SU-DHL-6 (cell line): Measurements from ENCODE around the gene CRMP1.

ENCODE experiments used
- EZH2phosphoT487 ChIP-seq: fragments of 200-600 bp; sonication (generic), shearing (Covaris generic); conservative IDR thresholded peaks from 2 replicates; pipeline ENCODE4 v1.6.1; 2018; ENCODE audit warnings: mild to moderate bottlenecking, antibody characterized with exemption, low read length, moderate library complexity, mixed read lengths
- TF ChIP-seq, protein P1 (sequence below): fragments of 200-600 bp; sonication (generic); IDR thresholded peaks from one replicate; pipeline ENCODE4 v1.5.1; 2017; ENCODE audit warnings: antibody characterized with exemption, mild to moderate bottlenecking, low read length, moderate library complexity; ENCODE audit not compliant: insufficient read depth, poor library complexity, severe bottlenecking

- TF ChIP-seq, protein P1, sequence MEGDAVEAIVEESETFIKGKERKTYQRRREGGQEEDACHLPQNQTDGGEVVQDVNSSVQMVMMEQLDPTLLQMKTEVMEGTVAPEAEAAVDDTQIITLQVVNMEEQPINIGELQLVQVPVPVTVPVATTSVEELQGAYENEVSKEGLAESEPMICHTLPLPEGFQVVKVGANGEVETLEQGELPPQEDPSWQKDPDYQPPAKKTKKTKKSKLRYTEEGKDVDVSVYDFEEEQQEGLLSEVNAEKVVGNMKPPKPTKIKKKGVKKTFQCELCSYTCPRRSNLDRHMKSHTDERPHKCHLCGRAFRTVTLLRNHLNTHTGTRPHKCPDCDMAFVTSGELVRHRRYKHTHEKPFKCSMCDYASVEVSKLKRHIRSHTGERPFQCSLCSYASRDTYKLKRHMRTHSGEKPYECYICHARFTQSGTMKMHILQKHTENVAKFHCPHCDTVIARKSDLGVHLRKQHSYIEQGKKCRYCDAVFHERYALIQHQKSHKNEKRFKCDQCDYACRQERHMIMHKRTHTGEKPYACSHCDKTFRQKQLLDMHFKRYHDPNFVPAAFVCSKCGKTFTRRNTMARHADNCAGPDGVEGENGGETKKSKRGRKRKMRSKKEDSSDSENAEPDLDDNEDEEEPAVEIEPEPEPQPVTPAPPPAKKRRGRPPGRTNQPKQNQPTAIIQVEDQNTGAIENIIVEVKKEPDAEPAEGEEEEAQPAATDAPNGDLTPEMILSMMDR = no peak
- no peak for TF ChIP-seq EZH2phosphoT487
Observed at GRCh38 chr4:5782829-5783476, 109.9 kb downstream of the CRMP1 start.
